Lower leg skin (tissue), 3 donors: ENCODE data around the gene YY1.

Experiments
- CTCF ChIP-seq, 3 donors: fragments of 450-650 bp; IDR thresholded peaks; one replicate each; pipeline ENCODE4 v1.5.1; 2016; ENCODE audit warnings: antibody characterized with exemption in 3 of 3, mild to moderate bottlenecking in 3 of 3, moderate library complexity in 2 of 3
- POLR2A ChIP-seq, 2 donors: fragments of 450-650 bp; IDR thresholded peaks; one replicate each; pipeline ENCODE4 v1.6.1; 2016 to 2017; ENCODE audit warnings: antibody characterized with exemption in 2 of 2, mild to moderate bottlenecking in 1 of 2, moderate library complexity in 1 of 2

- TF ChIP-seq CTCF (IDR thresholded peaks at IDR 0.05), result no peak
- TF ChIP-seq POLR2A (IDR thresholded peaks at IDR 0.05), result no peak
Measured at GRCh38 chr14:100203962-100204834, 34.7 kb upstream of the YY1 start.
